Effector CD4-positive, alpha-beta T cell (primary cell): ENCODE measurements around the gene SMIM8.
"Not testable (repeated sequence)": the region's sequence is repeated elsewhere in the genome, so short reads cannot be mapped to it uniquely, and the experiment has no call there.

Experiments
- DNase-seq: peaks from one replicate; pipeline ENCODE4 v3.0.0-alpha.2; 2020
- total RNA-seq: gene quantifications from one replicate; lab custom pipeline; 2026; lab: John Stamatoyannopoulos, UW

Gene SMIM8, protein sequence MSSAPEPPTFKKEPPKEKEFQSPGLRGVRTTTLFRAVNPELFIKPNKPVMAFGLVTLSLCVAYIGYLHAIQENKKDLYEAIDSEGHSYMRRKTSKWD
- 8.1 reads per million, percentile 28 among the genes with 10 or more reads in this experiment for total RNA-seq

DNA sequence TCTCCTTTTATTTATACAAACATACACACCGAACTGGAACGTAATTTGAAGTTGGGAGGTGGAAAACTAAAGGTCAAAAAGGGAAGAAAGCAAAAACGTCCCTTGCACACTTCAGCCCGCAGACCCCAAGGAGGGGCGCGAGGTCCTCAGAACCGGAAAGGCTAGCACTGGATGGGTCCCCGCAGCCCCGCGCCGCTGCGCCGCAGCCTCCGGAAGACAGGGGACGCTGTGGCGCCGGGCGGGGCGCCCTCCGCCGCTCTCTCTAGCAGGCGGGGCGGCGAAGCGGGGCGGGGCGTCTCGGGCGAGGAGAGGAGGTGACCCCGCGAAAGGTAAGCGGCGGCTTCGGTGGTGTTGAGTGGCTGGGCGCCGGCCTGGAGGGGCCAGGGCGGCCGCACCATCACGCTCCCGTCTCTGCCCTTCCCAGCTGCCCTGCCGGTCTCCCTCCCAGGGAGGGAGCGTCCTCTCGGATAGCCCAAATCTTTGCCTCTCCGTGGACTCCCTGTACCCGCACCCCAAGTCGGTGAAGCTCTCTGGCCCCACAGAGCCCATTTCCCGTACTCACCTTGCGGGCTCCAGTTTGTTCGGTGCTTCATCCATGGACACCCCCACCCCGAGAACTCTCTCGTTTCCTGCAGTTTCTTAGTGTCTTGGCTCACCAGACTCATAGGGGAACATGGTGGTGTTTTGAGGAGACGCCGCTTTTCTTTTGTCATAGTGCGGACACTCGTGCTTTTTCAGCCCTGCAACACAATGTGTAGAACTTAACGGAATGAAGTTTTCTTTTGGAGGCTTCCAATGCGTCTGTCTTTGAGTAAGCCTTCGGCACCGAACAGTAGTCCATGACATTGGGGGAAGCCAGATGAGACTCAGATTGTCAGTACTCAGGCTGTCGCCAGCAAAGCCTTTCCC lies at the start of gene SMIM8:
Gene SMIM8 (plus strand): TSS at position 285 of the 909 bp plus-strand sequence. CDS start 14,444 bp downstream, outside the sequence.
- DNase-seq: peak; percentile 78

DNA sequence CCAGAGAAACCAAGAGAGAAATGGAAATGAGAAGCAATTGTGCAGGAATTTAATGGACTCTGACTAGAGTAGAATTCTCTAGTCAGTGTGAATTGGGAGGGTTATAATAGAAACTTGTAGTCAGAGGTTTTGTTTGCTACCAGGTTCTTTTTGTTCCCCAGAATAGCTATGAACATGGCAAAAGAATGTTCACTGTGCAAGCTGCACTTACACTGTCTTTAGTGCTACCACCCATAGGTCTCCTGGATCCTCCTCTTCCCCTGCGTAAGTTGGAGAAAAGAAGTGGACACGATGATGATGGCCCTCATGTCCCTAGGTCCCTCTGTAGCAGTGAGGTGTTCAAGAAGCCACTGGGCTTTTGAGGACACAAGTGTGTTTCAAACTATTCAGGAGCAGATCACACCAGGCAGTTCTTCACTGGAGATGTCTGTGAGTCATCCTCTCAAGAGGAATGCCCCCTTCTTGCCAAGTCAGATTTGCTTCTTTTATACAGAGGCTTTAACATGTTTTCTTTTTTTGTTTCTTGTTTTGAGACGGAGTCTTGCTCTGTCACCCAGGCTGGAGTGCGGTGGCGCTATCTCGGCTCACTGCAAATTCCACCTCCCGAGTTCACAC lies 47.6 kb upstream of the SMIM8 start:
- DNase-seq: no peak

DNA sequence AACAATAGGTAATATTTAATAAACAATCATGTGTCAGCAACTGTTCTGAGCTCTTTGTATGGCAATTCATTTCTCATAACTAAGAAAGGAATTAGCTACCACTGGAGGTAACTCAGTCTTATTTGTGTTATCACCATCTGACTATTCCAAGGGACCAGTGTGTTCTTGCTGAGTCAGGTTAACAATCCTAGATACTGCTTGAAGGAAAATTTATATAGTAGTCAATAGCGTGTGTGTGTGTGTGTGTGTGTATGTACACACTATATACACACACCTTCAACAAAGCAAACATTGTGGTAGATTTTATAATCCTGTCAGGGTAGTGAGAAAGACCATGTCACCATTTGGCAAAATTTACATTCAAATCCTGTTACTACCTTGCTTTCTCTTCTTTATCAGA lies 45.8 kb upstream of the SMIM8 start:
- no peak for DNase-seq

DNA sequence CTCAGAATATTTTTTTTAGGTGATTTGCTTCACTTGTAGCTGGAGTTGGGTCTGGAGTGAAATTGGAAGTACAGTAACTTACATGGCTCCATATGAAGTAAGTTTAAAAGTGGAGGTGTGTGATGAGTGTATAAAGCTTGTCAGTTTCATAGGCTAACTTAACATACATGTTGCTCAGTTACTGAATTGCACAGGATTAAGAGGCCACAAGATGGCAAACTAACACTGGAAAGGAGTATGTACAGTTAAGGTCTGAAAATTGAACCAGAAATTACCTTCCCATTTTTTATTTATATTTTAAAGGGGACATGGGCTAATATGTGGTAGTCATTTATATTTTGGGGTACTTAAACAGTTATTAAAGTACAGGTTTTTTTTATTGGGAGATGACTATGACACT lies 45.3 kb upstream of the SMIM8 start:
- DNase-seq: no peak

DNA sequence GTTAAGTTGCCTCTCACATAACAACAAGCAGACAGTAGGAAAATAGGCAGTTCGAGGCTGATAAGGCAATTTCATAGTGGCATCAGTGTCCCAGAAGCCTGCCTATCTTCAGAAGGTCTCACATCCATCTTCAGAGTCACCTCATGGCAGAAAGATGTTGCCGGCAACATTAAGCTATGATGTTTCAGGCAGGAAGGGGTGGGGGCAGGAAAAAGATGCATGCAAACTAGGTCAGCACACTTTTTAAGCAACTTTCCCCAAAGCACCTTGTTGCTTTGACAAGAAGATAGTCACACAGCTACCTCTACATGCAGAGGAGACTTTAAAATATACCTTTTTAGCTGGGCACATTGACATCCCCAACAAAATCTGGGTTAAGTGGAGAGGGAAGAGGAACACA lies 43.2 kb upstream of the SMIM8 start:
- DNase-seq: no peak

DNA sequence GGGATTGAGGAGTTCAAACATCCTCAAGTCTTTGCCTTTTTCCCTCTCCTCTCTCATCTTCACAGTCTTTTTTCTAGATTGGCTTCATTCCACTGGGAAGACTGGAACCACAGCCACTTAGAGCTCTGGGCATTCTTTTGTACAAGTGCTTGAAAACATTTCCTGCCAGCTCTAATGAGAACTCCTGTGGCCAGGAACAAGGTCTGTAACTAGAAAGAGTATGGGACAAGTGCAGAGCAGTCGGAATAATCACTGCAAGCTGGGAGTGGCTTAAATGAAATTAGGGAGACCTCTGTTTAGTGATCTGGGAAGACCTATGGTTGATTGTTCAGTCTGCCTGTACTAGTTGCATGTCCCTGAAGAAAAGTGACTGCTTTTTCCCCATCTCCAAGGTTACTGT lies 41.0 kb upstream of the SMIM8 start:
- no peak for DNase-seq

DNA sequence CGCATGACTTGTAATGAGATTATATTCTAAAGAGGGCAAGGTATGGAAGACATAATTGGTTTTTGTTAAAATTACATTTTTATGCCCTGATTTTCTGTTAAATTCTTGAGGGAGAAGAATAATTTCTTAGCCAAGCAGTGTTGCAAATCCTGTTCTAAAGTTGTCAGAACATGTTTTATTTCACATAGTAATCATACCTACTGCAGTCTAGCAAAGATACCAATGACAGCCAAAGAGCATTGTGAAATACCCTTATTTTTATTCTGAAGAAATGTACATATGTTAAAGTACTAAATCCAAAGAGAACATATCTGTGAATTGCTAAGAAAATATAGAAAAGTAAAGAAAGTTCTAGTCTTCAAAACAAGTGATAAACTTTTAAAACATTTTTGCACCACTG lies 39.6 kb upstream of the SMIM8 start:
- no peak for DNase-seq

DNA sequence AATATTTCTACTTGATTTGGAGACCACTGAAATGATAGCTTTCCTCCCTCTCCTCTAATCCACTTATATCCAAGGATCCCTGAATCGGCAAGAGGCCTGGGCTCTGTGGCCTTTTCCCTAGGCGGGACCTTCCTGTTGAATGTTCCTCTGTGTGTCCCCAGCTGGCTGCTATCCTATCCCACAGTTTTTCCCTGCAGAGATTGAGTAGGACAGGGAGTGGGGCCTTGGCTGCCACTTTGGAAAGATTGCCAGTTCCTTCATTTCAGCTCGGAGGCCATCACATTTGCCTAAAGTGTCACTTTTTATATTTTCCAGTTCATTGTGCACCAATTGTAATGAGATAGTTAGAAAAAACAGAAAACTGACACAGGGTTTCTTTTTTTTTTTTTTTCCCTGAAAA lies 38.9 kb upstream of the SMIM8 start:
- DNase-seq: no peak

DNA sequence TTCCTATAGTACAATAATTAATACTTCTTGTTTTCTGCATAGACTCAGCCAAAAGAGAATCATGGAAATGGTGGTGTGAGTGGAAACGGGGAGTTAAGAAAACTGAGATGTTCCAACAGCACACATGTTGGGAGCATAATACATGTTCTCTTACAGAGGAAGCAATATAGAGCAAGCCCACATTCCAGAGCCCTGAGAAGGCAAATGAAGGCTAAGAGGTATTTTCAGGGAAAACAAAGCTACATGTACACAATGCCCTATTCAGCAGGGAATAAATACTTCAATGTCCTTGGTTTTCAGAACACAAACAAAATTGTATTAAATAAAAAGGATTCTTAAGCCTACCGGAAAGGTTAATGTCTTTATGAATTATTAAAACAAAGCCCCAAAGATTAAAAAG lies 35.1 kb upstream of the SMIM8 start:
- no peak for DNase-seq

DNA sequence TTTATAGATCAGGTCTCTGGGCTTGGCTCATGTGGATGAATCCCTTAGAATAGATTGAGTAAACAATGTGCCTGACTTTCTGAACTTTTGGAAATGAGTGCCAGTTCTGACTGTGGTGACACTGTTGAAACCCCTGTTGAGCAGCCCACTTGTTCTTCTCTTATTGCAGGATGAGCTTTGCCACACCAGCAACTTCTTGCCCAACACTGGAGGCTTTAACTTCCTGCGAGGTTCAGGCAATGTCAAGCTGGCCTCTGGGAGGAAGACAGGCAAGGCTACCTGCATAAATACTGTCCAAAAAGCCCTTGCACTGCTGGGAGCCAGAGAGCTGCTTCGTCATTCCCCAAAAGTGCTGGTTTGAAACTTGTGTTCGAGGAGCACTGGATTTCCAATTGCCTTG lies 32.8 kb upstream of the SMIM8 start:
- no peak for DNase-seq

DNA sequence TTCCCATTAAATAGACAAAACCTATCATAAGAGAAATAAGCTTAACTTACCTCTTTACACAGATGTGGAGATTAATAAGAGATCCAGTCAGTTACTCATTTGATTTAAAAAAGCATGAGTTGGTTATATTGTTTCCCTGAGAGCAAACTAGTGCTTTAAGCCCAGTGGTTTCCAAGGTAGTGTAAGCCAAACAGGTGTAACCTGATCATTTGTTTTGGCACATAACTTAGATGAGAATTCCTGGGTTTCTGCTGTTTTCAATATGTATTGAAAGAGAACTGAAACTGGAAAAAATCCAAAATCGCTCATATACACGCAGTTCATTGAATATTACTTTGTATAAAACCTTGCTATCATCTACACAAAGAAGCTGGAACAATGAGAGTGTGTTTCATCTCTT lies 30.5 kb upstream of the SMIM8 start:
- no peak for DNase-seq

DNA sequence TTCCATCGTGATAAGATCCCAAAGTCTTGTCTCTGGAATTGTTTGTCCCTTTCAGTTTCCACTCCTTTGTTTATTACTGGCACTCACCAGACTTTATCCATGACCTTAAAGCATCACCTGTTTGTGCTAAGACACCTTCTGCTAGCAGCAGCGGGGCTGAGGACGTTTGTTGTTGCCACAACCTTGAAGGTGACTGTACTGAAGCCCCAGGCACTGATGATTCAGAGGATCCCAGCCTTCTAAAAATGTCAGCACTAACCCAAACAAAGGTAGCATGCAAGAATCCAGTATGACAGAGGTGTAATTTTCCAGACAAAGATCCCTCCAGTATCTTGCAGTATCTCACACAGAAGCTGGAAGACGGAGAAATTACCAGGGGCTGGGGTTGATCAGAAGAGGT lies 28.9 kb upstream of the SMIM8 start:
- no peak for DNase-seq

DNA sequence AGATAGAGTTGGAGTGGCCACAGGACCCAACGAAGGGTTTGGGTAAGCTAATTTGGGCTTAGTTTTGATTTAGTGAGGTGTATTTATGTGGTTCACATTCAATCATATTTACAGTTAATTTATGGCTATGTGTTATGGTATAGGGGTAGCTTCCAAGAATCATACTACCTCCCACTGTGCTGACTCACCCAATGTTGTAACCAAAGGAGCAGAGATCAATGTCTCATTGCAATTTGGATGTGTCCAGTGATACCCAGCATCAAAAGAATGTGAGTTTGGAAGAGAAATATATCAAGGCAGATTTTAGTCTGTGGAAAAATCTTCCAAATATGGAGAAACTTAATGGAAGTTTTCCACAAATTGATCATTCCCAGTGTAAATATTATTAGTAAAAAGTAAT lies 25.3 kb upstream of the SMIM8 start:
- DNase-seq: no peak

DNA sequence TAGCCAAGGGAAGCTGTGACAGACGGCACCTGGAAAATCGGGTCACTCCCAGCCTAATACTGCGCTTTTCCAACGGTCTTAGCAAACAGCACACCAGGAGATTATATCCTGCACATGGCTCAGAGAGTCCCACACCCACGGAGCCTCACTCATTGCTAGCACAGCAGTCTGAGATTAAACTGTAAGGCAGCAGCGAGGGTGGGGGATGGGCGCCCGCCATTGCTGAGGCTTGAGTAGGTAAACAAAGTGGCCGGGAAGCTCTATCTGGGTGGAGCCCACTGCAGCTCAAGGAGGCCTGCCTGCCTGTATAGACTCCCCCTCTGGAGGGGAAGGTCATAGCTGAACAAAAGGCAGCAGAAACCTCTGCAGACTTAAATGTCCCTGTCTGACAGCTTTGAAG lies 21.1 kb upstream of the SMIM8 start:
- DNase-seq: not testable (repeated sequence)

DNA sequence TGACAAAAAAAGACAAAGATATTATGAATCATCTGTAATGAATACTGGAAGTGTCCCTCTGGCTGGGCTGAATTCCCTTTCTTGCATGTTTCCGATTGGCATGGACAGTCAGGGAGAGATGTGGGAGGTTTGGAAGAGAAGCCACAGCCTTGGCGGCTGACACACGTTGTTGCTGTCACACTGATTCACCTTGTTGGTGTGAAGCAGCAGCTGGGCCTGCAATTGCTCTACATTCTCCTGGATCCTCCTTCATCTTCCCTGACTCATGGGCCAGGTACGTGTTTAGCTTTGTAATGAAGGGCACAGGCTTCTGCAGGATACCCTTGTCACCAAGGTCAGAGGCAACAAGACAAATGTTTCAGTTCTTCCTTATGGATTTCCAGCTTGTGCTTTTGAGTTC lies 13.4 kb upstream of the SMIM8 start:
- DNase-seq: no peak

DNA sequence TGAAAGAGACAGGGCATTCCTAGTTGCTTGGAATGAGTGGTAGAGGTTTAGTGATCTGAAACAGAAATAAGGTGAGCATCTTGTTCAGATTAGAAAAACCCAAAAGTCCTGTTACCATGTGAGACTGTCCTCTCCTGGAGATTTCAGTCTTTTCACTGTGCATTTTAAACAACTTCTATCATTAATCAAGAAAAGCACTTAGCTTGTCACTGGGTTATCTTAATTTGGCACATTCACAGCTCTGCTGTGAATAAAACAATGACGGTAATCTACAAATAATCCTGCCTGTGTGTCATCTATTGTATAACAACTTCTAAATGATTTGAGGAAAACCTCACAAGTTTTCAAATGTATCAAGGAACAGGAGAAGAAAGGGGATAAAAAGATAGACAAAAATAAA lies 9.5 kb upstream of the SMIM8 start:
- DNase-seq: no peak

DNA sequence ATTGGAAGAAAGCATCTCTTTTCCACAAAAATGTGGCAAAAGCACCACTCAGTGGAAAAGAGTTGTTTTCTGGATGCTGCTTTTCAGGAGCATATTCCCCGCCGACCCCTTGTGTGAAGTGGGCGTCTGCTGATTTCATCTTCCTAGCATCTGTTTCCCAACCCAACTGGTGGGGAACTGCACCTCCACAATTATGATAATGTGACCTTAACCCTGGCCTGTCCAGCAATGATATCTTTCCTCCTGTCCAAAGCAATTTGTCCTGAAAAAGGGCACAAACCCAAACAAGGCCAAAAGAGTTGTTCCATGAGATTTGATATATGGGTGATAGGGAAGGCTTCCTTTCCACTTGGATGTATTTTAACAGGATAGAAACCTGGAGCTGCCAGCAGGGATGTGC lies 7.3 kb upstream of the SMIM8 start:
- no peak for DNase-seq

DNA sequence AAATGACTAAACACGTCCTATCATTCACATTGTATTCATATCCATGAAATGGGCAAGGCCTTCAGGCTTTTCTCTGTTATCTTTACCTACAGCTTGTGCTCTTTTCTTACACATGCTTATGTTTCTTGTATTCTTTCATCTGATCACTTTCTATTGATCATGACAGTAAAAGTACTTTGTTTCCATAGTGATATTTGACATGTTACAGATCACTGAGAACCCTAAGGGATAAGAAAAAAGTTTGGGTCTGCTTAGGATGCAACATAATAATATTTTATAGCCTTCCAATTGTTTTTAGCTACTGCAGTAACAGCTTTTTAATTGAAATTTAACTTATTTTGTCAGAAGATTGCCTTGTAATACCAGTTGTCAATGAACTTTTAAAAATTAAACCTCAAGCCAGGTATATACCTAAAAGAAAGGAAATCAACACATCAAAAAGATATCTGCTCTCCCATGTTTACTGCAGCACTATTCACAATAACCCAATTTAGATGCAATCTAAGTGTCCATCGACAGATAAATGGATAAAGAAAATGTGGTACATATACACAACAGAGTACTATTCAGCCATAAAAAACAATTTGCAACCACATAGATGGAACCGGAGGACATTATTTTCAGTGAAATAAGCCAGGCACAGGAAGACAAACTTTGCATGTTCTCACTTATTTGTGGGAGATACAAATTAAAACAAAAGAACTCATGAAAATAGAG lies 3.0 kb upstream of the SMIM8 start:
- no peak for DNase-seq

DNA sequence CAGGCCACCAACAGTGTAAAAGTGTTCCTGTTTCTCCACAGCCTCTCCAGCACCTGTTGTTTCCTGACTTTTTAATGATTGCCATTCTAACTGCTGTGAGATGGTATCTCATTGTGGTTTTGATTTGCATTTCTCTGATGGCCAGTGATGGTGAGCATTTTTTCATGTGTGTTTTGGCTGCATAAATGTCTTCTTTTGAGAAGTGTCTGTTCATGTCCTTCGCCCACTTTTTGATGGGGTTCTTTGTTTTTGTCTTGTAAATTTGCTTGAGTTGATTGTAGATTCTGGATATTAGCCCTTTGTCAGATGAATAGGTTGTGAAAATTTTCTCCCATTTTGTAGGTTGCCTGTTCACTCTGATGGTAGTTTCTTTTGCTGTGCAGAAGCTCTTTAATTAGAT lies 1.5 kb downstream of the SMIM8 start:
- not testable (repeated sequence) for DNase-seq

DNA sequence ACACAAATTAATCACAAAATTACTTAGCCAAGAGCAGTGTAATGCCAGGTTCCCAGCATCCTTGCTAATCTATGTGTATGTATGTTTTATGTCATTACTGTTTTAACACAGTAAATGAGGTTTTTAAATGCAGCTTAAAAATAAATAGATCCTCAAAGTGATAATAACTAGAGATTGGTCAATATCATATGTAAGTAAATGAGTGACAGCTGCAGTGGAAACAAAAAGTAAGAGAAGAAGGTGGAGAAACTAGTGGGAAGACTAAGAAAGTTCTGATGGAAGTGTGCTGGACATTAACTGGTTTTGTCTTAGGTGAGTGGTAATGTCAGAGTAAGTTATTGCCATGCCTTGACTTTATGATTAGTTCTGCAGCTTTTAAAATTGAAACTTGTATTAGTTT lies 8.6 kb downstream of the SMIM8 start:
- DNase-seq: no peak

DNA sequence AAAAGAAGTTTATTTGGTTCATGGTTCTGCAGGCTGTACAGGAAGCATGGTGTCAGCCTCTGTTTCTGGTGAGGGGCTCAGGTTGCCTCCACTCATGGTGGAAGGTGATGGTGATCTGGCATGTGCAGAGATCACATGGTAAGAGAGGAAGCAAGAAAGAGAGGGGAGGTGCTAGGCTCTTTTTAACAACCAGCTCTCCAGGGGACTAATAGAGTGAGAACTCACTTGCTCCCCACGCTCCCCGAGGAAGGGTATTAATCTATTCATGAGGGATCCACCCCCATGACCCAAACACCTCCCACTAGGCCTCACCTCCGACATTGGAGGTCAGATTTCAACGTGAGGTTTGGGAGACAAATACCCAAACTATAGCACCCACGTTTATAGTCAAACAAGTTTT lies 10.6 kb downstream of the SMIM8 start:
- DNase-seq: no peak

DNA sequence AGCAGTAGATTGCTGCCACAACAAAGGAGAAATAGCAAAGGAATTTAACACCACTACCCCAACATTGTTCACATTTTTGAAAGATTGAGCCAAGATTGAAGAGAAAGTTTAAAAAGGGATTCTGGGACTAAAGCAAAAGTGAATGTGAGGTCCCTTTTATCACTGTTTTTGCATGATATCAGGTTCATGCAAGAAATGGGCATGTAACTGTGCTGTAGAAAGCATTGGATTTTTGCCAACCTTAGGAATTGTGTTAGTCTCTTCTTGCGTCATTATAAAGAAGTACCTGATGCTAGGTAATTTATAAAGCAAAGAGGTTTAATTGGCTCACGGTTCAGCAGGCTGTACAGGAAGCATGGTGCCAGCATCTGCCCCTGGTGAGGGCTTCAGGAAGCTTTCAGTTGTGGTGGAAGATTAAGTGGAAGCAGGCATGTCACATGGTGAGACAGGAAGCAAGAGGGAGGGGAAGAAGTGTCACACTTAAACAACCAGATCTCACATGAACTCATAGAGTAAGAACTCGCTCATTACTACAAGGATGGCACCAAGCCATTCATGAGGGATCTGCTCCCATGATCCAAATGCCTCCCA lies 11.3 kb downstream of the SMIM8 start:
- DNase-seq: no peak

DNA sequence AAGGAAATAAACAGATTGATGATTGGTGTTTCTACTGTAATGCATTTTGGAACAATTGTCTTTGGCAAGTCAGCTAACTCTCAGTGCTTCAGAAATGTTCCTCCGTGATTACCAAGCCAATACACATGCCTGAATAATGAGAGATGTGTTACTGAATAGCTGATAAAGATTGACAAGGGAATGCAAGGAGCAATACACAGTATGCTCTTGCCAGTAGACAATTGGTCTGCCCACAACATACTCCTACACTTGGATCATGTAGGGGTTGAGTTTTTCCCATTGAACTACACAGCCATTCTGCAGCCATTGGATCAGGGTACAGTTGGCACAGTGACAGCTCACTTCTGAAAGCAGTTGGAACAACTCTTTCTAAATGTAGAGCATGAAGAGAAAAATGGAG lies 12.3 kb downstream of the SMIM8 start:
- DNase-seq: no peak
